Measurements from ENCODE around the gene MS4A15.

- TF ChIP-seq CBX5 (IDR thresholded peaks at IDR 0.05; ENCODE audit: low read depth) (no peak), POLR2AphosphoS5 (IDR thresholded peaks at IDR 0.05; ENCODE audit: low read length) (no peak), CTCF (IDR thresholded peaks at IDR 0.05 in 2 of 3, conservative IDR thresholded peaks at IDR 0.05 in 1 of 3; ENCODE audit: control insufficient read depth in 2 of 3, extremely low read depth in 1 of 3, insufficient read depth in 1 of 3, low read depth in 3 of 3, low read length in 3 of 3) (no peak), PRDM15 (CRISPR knock-in tag; IDR thresholded peaks at IDR 0.05) (no peak), CREM (IDR thresholded peaks at IDR 0.05; ENCODE audit: low read depth) (no peak), NBN (IDR thresholded peaks at IDR 0.05) (no peak), USF1 (IDR thresholded peaks at IDR 0.05; ENCODE audit: borderline replicate concordance, extremely low read length, insufficient read depth, low read depth, low read length) (no peak), NFXL1 (IDR thresholded peaks at IDR 0.05; ENCODE audit: borderline replicate concordance) (no peak), YY1 (IDR thresholded peaks at IDR 0.05; ENCODE audit: low read depth, low read length) (no peak), TCF12 (IDR thresholded peaks at IDR 0.05; ENCODE audit: low read depth, low read length) (no peak), MAX (IDR thresholded peaks at IDR 0.05; ENCODE audit: low read depth, low read length) (no peak), ZBTB33 (IDR thresholded peaks at IDR 0.05) (no peak), IRF3 (IDR thresholded peaks at IDR 0.05) (no peak), ELK1 (IDR thresholded peaks at IDR 0.05; ENCODE audit: low read depth, low read length) (no peak)
Measured at GRCh38 chr11:60772666-60773065, 16.0 kb downstream of the MS4A15 start.

Measured in GM12878 (cell line).